Choroid plexus epithelial cell (primary cell): ENCODE measurements around the gene ALPI.
"Not testable (repeated sequence)": the region's sequence is repeated elsewhere in the genome, so short reads cannot be mapped to it uniquely, and the experiment has no call there.

ENCODE experiments used
- DNase-seq: peaks from one replicate; pipeline ENCODE4 v3.0.0-alpha.2; 2010; ENCODE audit warnings: low read depth
- H3K4me3 ChIP-seq: 2 replicates; pipeline ENCODE4 v1.5.1; 2011; ENCODE audit warnings: low read depth, mild to moderate bottlenecking, control low read depth, low read length, moderate library complexity
- TF ChIP-seq, protein P1 (sequence below): conservative IDR thresholded peaks from 2 replicates; pipeline ENCODE4 v1.5.1; 2011; ENCODE audit warnings: low read depth, mild to moderate bottlenecking, control low read depth, inconsistent platforms, low read length, moderate library complexity

Gene ALPI

GRCh38 chr2:232447638-232448303, 8.2 kb upstream of the ALPI start:
- no peak for DNase-seq
- TF ChIP-seq, protein P1, sequence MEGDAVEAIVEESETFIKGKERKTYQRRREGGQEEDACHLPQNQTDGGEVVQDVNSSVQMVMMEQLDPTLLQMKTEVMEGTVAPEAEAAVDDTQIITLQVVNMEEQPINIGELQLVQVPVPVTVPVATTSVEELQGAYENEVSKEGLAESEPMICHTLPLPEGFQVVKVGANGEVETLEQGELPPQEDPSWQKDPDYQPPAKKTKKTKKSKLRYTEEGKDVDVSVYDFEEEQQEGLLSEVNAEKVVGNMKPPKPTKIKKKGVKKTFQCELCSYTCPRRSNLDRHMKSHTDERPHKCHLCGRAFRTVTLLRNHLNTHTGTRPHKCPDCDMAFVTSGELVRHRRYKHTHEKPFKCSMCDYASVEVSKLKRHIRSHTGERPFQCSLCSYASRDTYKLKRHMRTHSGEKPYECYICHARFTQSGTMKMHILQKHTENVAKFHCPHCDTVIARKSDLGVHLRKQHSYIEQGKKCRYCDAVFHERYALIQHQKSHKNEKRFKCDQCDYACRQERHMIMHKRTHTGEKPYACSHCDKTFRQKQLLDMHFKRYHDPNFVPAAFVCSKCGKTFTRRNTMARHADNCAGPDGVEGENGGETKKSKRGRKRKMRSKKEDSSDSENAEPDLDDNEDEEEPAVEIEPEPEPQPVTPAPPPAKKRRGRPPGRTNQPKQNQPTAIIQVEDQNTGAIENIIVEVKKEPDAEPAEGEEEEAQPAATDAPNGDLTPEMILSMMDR, result no peak
- no peak overlapping the region for H3K4me3 ChIP-seq

DNA sequence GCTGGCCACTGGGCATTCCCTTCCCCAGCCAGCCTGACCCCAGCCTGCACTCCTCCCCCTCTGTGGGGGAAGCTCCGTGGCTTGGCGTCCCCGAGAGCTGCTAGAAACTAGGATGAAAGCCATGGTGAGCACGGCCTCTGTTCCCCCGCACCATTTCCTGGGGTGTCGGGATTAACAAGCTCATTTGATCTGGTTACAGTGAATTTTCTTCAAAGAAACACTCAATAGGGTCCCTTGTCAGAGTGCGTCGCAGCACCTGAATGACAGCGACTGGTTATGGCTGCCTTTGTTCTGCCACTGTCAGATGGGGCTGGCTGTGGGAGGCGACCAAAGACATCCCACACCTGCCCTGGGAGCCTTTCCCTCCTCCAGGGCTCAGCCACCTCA, 7.7 kb upstream of the ALPI start:
- TF ChIP-seq, protein P1, result no peak
- no peak for DNase-seq
- H3K4me3 ChIP-seq, result no peak overlapping the region

GRCh38 chr2:232449964-232450363, 6.0 kb upstream of the ALPI start:
- TF ChIP-seq, protein P1, result no peak
- H3K4me3 ChIP-seq, result no peak overlapping the region
- no peak for DNase-seq

DNA sequence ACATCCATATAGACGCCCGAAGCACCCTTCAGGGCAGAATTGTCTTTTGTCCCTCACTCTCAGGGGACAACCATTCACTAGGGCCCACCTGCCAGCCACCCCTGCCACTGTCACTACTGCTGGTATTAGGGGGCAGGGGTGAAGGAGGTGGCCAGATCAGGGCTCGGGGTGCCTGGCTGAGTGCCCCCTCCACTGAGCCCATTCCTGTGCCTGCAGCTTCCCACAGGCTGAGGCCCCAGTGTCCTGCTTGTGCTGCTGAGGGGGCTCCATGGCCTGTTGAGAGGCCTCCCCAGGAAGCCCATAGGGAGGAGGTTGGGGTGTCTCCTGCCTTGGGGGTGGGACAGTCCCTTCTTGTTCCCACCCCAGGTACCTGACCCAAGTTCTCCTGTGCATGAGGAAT, 4.3 kb upstream of the ALPI start:
- not testable (repeated sequence) for DNase-seq, H3K4me3 ChIP-seq

DNA sequence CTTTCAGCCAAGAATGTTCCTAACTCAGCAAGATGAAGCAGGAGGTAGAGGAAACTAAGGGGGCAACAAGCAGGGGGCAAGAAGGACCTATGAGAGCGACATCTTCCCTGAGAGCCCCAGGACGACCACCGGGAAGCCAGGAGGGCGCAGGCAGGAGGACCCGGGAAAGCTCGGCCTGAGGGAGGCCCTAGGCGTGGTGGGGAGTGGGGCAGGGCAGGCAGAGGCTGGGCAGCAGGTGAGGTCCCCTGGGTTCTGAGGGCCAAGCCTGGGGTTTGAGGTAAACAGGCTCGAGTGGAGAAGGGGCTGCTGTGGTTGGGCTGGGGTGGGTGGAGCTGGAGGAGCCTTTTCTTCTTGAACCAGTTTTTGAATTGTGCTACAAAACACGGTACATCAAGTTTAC, 1.3 kb upstream of the ALPI start:
- no peak for DNase-seq
- TF ChIP-seq, protein P1, result no peak
- H3K4me3 ChIP-seq, result no peak overlapping the region

DNA sequence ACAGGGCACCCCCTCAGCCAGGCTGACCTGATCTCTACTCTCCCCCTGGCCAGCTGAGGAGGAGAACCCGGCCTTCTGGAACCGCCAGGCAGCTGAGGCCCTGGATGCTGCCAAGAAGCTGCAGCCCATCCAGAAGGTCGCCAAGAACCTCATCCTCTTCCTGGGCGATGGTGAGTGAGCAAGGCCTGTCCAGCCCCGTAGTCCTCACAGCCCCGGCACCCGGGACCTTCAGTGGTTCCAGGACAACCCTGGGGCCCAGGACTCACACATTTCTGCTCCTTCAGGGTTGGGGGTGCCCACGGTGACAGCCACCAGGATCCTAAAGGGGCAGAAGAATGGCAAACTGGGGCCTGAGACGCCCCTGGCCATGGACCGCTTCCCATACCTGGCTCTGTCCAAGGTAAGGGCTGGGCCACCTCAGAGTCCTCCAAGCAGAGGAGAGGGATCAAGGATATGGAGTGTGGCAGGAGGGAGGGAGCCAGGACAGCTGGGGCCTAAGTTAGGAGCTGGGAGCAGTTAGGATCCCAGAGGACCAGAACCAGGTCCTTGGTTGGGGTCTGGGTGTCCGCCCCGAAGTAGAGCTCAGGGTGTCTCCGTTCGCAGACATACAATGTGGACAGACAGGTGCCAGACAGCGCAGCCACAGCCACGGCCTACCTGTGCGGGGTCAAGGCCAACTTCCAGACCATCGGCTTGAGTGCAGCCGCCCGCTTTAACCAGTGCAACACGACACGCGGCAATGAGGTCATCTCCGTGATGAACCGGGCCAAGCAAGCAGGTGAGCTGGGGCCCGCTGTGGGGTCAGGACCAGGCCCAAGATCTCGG, 555 bp downstream of the ALPI start:
- DNase-seq, result no peak
- TF ChIP-seq, protein P1, result no peak
- H3K4me3 ChIP-seq, result no peak overlapping the region

- DNase-seq, result no peak
- H3K4me3 ChIP-seq, result no peak overlapping the region
- TF ChIP-seq, protein P1, result no peak
These were observed 1.4 kb downstream of the ALPI start for GRCh38 chr2:232457121-232458011.
